PC-9 (cell line): ENCODE data around the gene RNF121.

Source experiments
- CTCF ChIP-seq: fragments of 200-600 bp; sonication (generic); conservative IDR thresholded peaks from 2 replicates; pipeline ENCODE4 v1.6.1; 2017; ENCODE audit warnings: mixed run types, antibody characterized with exemption, mild to moderate bottlenecking, moderate library complexity
- EZH2 ChIP-seq: fragments of 200-600 bp; sonication (generic); IDR thresholded peaks from 2 replicates; pipeline ENCODE4 v1.8.0; 2017; ENCODE audit warnings: antibody characterized with exemption, low read depth

- TF ChIP-seq CTCF (no peak), EZH2 (no peak)
Measured at GRCh38 chr11:72009156-72009555, 80.3 kb downstream of the RNF121 start.
